HG03280 (cell line): ENCODE results near the gene ZFYVE27.

Experiments used
- ATAC-seq: cut with Tn5 transposase; IDR thresholded peaks from one replicate; pipeline ENCODE4 v1.9.1; 2021; ENCODE audit warnings: mild to moderate bottlenecking, moderate library complexity; ENCODE audit not compliant: unreplicated experiment

The ZFYVE27 gene

DNA sequence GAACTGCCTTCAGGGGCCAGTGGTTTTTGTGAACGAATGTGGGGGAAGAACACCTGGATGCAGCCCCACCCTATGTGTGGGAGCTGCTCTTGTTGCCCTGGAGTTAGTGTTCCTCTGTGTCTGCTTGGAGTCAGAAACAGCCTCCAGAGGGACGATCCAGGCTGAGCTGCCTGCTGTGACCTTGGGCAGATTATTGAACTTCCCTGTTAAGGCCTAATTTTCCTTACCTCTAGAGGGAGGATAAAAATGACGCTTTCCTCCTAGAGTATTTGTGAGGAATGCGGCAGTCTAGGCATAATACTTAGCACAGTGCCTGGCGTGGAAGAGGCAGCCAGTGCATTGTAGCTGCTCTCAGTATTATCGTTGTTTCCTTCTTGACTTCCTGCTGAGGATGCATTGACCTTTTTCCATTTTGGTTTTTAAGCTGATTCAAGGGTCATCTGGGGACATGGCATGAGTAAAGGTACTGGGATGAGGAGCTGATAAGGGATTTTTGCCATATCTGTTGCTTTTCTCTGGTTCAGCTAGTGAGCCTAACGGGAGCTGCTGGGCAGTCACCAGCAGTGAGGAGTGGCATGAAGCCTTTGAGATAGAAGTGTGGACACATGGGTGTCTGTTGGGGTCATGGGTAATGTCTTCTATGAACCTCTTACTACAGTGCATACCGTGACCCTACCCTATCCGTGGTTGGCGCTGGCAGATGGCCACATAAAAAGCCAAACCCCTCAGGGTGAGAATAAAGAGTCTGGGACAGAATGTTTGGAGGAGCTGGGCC, 6.4 kb downstream of the ZFYVE27 start:
- ATAC-seq, result no peak

- no peak for ATAC-seq
Observed at GRCh38 chr10:97744405-97745035, 7.6 kb downstream of the ZFYVE27 start.

- ATAC-seq, result no peak
Observed at GRCh38 chr10:97747573-97747972, 10.6 kb downstream of the ZFYVE27 start.

- ATAC-seq, result no peak
Observed at GRCh38 chr10:97748116-97748515, 11.2 kb downstream of the ZFYVE27 start.

- no peak for ATAC-seq
Observed at GRCh38 chr10:97752956-97753355, 16.0 kb downstream of the ZFYVE27 start.

GRCh38 chr10:97754726-97755125, 17.8 kb downstream of the ZFYVE27 start:
- ATAC-seq, result no peak

GRCh38 chr10:97755718-97756117, 18.8 kb downstream of the ZFYVE27 start:
- no peak for ATAC-seq

DNA sequence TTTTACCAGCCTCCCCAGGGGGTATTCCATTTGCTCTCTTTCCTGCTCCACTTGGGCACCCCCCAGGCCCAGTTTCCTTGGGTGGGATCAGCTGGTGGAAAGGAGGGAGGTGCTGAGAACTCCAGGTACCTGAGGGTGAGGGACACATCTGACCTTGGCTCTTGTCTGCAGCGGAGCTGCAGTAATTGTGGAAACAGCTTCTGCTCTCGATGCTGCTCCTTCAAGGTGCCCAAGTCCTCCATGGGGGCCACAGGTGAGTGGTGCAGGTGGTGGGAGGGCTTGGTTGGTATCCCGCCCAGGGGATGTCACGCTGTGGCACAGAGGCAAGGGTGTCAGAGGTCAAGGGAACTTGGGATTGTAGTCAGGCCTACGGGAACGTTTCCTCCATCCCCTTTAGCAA, 20.5 kb downstream of the ZFYVE27 start:
- no peak for ATAC-seq

GRCh38 chr10:97759158-97759887, 22.4 kb downstream of the ZFYVE27 start:
- ATAC-seq, result no peak

DNA sequence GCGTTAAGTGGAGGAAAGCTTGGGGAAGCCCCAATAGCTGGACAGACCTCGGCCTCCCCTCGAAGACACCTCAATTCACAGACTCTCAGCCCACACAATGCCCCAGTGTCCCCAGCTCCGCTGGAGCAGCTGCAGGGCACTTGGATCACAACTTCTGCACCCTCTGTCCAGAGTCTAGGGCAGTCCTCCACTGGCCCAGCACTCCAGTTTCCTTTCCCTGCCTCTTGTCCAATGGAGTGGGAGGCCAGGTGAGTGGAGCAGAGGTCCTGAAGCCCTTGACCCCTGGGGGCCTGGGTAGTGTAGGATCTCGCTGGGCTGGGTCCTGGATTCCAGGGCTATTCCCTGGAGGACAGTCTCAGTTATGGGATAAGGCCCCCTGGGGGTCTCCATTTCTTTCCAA, 23.0 kb downstream of the ZFYVE27 start:
- ATAC-seq, result no peak

DNA sequence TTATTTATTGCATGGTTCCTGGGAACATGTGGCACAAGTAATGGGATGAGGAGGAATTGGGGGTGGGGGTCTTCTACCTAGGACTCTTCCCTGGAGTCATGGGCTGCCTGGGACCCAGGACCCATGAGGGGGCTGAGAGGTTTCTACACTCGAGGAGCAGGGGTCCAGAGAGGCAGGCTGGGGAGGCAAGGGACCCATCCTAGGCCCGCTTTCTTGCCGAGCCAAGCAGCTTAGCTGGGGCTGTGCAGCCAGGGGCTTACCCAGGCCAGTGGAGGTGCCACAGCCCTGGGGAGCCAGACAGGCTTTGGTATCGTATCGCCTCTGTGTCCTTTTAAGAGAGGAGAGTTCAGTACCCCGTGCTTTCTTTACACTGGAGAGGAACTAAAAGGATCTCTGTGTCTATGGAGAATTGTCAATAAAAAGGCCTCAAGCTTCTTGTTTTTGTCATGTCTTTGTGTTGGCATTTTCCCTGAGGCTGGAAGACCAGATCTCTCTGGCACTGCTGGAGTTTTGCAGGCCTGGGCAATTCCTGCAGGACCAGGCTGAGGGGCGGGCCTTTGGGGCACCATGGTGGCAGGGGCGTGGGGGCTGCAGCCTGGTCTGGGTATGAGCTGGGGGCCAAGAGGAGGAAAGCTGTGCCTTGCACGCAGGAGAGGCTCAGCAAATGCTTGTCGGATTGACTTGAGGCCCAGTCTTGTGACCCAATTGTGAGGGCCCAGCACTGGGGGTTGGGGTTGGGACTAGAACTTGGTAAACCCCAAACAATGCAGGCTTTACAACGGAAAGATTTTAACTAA, 23.7 kb downstream of the ZFYVE27 start:
- no peak for ATAC-seq

- ATAC-seq, result no peak
Observed at GRCh38 chr10:97761331-97761865, 24.5 kb downstream of the ZFYVE27 start.

DNA sequence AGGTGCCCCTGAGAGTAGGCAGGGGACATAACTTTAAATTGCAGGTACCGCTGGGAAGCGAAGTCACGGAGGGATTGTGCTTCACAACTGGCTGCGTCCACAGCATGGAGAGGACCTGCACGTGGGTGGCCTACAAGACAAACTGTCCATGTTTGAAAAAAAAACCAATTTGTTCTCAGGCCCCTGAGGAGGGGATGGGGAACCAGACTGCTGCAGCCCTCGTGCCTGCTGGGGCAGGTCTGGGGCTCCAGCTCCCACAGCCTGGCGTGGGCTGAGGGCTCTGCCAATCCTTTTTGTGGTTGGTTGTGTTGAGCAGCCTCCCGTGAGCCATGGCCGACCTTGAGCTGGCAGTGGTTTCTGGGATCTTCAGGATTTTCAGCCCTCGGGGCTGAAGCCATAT, 25.1 kb downstream of the ZFYVE27 start:
- no peak for ATAC-seq

GRCh38 chr10:97762816-97763215, 25.9 kb downstream of the ZFYVE27 start:
- ATAC-seq, result no peak

DNA sequence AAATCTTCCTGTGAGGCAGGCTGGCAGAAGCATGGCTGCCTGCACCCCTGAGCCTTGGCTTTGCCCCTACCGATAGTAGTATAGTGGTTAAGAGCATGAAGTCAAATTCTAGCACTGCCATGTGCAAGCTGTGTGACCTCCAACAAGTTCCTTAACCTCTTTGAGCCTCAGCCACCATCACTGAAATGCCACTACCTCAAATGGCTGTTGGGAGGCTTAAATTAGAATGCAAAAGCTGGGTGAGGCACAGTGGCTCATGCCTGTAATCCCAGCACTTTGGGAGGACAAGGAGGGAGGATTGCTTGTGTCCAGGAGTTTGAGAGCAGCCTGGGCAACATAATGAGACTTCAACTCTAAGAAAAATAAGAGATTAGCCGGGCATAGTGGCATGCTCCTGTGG, 26.5 kb downstream of the ZFYVE27 start:
- ATAC-seq, result no peak

DNA sequence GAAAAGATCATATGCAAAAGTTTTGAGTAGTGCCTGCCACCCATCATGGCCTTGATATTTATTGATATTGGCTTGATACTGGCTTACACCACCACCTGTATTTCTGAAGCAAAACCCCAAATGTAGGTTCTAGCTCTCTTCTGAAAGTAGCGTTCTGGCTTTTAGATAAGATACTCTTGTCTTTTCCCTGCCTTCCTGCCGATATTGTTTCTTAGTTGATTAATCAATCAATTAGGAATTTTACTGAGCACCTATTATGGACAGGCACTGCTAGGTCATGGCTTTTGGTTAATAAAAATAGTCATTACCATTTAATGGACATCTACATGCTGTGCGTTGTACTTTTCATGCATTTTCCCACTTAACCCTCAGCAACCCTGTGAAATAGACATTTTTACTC, 27.0 kb downstream of the ZFYVE27 start:
- ATAC-seq, result no peak

DNA sequence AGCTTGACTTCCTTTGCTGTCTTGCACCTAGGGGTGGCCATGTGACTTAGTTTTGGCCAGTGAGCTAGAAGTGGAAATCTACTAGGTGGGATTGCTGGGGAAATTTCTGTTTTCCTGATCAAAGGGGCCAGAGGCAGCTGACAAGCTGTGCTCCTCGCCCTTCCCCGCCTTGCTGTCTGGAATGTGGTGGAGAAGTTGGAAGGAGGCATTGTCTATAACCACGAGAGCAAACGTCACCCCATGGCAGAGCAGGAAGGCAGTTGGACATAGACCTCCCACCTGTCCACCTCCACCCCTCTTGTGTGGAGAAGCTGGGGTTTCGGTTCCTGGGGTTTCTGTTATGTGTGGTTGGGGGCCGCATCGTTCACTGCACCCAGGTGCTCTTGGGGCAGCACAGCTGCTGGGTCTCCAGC, 27.6 kb downstream of the ZFYVE27 start:
- no peak for ATAC-seq

DNA sequence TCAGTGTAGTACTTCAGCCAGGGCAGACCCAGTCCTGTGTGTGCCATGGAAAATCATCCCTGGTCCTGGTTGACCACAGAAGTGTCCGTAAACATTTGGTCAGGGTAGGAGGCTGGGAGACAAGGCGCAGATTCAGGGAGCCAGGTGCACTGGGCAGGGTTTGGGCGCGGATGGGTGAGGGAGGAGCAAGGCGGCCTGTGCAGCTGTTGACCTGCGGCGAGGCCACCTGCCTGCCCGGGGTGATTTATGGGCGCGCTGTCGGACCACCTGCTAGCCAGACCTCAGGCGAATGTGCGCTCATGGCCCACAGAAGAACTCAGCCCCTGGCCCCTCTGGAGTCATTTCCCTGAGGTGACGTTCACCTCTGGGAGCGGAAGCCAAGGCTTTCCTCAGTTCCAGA, 28.3 kb downstream of the ZFYVE27 start:
- ATAC-seq, result no peak

DNA sequence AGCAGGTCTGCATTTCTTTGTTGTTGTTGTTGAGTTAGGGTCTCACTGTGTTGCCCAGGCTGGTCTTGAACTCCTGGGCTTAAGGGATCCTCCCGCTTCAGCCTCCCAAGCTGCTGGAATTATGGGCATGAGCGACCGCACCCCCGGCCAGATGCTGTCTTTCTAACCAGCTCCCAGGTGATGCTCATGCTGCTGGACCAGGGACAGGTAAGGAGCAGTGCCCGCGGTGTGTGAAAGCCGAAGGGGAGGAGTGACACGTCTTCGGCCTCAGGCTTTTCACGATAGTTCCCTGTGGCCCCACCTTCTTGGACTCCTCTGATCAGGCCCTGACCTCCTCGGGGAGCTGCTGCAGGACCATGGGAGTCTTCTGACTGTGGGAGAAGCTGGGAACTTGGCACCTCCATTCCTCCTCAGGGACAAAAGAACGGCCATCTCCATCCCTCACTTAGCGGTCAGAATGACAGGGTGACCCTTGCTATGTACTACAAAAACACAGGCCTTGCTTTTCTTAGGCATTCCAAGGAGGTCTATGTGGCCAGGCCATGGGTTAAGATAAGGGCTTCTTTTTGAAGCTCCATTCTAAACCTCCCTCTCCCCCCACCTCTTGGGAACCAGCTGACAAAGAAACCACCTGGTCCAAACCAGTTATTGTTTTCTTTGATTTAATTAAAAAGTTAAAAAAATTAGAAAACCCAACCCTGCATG, 29.3 kb downstream of the ZFYVE27 start:
- ATAC-seq, result no peak
